NCI-H1048 (cell line): ENCODE measurements around the gene C6orf15.

Source experiments
- DNase-seq: peaks from one replicate; lab custom pipeline; 2025; lab: John Stamatoyannopoulos, UW

The C6orf15 gene

DNA sequence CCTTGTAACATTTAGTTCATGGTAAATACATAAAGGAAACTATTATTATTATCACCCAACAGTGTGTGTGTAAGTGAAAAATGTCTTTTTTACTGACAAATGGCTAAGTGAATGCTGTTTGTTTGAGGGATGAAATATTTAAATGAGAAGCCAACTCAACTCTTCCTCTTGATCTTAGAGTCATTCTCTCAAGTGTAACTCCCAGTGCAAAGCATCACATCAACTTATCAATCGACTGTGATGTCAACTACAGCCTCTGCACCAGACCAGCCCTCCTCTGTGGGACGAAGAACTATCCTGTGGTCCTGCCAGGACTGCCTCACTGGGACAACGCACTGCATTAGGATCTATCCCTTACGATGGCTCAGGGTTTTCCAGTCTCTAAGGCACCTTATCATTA, 5.3 kb downstream of the C6orf15 start:
- DNase-seq, result no peak

DNA sequence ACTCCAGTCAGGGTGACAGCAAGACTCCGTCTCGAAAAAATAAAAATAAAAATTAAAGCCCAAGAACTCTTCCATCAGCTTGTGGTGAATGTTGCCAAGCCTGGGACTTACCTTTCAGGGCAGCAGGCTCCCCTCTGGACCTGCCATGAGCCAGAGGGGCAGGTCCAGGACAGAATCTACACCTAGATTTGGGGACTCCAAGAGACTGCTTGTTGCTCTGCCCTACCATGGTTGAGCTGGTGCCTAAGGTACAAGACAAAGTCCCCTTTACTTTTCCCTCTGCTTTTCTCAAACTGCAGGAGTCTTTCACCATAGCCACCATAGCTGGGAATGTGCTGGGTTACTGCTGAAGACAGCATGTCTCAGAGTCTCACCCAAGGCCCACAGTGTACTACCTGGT, 9.2 kb downstream of the C6orf15 start:
- no peak for DNase-seq

DNA sequence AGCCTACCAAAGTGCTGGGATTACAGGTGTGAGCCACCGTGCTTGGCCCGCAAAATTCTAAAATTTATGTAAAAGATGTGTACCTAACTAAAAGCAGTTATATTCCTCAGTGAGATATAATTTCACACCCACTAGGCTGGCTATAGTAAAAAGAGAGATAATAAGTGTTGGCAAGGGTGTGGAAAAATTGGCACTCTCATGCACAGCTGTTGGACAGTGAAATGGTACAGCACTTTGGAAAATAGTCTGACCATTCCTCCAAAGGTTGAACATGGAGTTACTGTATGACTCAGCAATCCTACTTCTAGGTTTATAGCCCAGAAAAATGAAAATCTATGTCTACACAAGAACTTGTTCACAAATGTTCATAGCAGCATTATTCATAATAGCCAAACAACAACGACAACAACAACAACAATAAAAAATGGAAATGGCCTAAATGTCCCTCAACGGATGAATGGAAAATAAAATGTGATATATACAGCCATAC, 13.9 kb downstream of the C6orf15 start:
- DNase-seq, result no peak

DNA sequence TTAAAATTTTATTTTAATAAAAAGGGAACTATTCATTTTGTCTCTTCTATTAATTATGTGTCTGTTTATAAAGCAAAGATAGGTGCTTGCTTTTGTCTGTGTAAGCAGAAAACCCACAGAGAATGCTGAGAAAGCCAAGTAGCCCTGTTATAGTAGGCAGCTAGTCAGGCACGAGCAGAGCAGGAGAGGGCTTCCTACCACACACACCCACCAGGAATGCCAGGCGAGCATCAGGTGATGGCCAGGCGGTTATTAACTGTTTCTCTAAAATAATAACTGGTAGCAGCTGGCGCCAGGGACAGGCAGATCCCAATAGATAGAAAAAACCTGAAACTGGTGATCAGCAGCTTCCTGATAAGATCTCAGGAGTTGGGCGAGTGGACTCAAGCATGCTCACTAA, 15.7 kb downstream of the C6orf15 start:
- DNase-seq, result no peak

DNA sequence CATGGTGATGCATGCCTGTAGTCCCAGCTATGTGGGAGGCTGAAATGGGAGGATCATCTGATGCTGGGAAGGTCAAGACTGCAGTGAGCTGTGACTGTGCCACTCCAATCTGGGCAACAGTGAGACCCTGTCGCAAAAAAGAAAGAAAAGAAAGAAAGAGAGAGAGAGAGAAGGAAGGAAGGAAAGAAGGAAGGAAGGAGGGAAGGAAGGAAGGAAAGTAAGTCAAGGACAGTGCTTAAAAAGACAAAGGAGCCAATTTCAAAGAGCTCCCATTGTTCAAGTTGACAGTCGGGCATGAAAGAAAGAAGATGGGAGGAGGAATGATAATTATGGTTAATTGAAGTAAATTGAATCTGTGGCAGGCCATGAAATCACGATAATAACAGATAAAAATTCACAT, 16.2 kb downstream of the C6orf15 start:
- no peak for DNase-seq

DNA sequence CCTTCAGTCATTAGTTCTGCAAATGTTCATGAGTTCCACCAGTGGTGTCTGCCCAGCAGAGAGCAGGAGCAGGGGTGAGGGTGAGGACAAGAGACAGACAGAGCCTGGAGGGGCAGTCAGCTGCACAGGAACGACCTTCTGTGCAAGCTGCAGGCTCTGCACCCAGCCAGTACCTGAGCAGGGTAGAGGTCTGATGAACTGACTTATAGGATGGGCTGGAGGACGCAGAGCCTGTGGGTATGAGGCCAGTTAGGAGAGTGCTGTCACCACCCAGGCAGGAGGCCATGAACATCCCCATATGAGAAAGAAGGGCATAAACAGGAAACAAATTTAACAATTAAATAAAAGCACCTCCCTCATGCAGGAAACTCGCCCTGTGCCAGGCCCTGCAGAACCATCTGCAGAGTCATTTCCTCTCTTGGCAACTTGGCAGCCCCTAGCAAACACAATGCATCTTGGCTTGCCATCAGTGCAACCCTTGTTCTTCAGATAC, 17.9 kb downstream of the C6orf15 start:
- no peak for DNase-seq

DNA sequence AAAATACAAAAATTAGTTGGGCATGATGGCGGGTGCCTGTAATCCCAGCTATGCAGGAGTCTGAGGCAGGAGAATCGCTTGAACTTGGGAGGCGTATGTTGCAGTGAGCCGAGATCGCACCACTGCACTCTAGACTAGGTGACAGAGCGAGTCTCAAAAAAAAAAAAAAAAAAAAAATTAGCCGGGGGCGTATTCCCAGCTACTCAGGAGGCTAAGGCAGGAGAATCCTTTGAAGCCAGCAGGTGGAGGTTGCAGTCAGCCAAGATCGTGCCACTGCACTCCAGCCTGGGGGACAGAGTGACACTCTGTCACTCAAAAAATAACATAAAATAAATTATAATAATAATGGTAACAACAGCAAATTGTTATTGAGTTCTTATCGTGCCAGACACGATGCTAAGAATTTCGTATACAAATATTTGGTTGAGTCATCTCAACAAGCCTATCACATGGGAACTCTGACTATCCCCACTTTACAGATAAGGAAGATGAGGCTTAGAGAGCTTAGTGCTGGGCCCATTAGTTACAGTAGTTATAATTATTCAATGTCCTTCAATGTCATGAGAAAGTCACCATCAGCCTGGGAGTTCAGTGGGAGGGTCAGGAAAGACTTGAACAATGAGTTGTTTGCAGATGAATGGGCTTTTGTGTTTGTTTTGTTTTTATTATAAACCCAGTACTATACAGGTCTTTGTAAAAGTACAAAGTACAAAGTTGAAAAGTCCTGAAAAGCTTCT, 19.4 kb downstream of the C6orf15 start:
- DNase-seq, result no peak

DNA sequence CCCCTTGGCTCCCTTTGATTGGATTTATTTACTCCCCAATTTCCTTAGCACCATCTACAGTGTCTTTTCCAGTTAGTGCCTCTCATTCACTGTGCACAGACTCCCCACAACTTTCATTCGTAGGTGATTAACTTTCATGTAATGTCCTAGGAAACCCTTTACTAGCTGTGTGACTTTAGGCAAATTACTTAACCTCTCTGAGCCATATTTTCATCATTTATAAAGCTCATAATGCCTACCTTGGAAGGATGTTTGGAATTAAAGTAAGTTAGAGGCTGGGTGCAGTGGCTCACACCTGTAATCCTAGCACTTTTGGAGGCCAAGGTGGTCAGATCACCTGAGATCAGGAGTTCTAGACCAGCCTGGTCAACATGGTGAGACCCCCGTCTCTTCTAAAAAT, 20.1 kb downstream of the C6orf15 start:
- no peak for DNase-seq

DNA sequence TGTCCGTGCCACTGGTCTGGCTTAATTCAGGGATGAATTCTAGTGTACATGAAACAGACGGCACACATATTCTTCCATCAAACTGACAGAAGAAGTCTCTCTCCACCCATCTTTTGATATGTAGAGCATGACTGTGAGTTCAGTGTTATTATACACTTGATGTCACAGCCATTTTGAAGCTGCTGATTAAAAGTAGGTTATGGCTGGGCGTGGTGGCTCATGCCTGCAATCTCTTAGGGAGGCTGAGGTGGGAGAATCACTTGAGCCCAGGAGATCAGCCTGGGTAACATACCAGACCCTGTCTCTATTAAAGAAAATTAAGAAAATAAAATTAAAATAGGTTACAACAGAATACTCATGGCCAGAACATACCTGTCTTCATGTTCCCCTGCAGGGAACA, 20.7 kb downstream of the C6orf15 start:
- DNase-seq, result no peak

DNA sequence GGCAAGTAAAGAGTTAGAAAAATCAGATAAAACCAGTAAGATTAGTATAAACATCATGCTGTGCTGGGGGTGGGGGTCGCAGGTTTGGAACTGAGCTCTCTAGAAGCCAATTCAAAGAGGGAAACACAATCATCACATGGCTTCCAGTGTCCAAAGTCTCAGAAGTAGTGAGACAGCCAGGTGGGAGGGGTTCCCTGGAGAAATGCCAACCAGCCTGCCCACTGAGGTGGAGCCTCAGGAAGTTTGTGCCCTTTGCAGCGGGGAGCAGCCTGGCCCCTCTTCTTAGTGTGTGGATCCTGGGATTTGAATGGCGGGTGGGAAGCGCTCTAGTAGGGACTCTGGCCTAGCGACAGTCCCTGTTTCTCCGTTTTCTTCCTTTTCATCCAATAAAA, 21.4 kb downstream of the C6orf15 start:
- DNase-seq, result no peak

DNA sequence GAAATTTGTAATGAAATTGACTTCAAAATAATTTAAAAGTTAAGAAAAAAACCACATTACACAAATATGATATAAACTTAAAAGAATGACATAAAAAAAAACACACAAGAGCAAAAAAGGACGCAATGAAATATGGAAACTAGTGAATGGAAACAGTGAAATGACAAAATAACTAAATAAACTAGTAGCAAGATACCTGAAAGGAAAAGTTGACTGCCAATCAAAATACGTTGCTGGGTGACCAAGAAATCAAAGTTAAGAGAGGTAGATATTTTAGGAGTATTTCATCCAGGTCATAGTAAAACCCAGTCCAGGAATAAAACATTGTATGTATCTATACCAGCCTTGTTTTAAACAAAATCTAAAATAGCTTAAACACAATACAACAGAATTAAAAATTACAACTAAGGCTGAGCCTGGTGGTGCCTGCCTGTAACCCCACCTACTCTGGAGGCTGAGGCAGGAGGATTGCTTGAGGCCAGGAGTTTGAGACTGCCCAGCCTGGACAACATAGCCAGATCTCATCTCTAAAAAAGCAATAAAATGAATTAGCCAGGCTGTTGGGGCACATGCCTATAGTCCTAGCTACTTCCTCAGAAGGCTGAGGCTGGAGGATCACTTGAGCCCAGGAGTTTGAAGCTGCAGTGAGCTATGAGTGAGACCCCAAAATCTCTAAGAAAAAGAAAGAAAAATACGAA, 22.0 kb downstream of the C6orf15 start:
- DNase-seq, result no peak

DNA sequence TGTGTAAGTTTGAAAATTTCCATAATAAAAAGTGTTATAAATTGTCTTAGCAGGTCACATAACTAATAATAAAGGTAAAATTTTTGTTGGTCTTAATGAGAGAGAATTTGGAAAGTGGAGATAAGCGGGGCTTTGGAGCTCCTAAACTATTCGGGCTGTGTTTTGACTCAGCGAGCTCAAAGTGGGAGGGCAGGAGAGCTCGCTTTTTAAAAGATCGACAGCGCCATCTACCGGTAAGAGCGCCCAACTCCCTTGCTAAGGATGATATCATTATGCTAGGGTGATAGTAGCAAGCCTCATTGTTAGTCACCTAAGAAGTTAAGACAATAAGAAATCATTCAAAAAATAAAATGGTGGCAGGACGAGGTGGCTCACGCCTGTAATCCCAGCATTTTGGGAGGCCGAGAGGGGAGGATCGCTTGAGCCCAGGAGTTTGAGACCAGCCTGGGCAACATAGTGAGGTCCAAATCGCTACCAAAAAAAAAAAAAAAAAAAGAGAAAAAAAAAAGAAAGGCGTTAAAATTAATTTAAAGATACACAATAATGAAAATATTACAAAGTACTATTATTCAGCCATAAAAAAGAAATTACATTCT, 24.8 kb downstream of the C6orf15 start:
- DNase-seq, result peak; percentile 56

DNA sequence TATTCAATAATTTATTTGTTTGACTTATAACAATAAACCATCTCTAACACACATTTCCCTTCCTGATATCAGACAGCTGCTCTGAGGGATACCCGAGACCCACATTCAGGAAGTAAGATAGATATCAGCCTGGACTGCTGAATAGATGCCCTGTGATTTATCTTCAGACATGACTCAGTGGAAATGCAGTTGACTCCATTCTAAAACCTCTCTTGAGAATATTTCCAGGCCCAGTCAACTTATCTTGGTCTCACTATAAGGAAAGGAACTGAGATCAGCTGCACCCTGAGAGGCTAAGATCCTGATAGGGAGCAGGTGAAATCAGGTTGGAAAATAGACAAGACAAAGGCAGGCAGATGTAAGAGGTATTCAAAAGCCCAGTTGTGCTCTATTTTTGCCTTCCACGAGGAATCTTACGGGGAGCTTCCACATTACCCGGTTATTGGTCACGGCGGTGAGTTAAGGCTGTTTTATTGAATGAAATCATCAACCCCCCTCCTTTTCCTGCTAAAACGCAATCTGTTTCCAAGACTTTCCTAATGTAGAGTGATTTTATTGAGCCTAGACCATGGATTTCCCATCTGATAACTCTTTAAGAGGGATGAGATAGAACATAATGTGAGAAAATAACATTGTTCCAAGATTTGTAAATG, 25.5 kb downstream of the C6orf15 start:
- no peak for DNase-seq

DNA sequence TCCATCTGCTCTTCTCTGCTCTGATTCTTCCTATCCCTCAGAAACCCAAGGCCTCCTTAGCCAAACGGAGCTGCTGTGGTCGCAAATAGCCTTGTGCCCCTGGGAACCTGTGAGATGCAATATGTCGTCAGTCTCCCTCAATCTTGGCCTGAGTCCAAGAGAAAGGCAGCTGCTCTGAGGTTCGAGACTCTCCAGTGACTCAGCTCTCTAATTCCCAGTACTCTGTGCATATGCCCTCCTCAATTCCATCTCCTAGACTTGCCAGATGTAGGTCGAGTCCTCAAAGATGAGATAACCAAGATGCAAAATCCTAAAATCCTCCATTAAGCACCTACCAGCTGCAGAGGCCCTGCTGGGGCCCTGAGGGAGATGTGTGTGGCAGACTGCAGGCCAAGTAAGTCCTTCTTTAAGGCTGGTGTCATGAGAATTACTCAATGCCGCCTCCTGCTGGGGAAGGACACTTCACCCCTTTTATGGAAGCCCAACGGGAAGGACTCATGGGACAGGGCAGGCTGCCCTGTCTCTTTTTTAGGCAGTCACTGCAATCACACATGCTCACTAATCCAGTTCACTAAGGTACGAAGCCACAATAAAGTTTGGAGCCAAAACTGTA, 28.5 kb downstream of the C6orf15 start:
- DNase-seq, result no peak

DNA sequence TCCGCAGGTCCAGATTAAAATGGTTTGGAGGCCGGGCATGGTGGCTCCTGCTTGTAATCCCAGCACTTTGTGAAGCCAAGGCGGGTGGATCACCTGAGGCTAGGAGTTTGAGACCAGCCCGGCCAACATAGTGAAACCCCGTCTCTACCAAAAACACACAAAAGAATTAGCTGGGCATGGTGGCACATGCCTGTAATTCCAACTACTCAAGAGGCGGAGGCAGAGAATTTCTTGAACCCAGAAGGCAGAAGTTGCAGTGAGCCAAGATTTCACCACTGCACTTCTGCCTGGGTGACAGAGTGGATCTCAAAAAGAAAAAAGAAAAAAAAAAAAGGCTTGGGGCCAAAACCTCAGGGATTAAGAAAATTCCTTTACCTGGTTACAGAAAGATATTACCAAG, 30.5 kb downstream of the C6orf15 start:
- DNase-seq, result no peak

DNA sequence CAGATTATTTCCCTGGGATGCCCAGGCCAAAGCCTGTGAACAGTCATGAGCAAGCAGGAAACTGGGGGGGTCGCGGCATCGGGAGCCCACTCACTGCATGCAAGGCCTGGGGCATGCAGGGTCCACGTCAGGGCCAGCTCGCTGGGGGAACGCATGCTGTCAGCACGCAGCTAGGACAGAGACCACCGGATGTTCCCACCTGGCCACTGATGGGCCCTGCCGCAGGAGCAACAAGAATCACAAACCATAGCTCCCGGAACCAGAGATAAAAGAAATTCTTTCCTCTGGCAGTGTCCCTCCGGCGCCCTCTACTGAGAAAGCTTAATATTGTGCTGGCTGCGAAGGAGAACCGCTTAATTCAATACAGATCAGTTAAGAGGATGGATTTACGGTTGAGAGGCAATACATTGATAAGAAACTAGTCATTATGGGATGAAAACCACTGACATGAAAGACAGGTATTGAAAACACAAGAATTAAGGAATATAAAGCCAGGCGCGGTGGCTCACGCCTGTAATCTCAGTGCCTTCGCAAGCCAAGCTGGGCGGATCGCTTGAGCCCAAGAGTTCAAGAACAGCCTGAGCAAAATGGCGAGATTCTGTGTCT, 32.6 kb downstream of the C6orf15 start:
- DNase-seq, result peak; percentile 63

DNA sequence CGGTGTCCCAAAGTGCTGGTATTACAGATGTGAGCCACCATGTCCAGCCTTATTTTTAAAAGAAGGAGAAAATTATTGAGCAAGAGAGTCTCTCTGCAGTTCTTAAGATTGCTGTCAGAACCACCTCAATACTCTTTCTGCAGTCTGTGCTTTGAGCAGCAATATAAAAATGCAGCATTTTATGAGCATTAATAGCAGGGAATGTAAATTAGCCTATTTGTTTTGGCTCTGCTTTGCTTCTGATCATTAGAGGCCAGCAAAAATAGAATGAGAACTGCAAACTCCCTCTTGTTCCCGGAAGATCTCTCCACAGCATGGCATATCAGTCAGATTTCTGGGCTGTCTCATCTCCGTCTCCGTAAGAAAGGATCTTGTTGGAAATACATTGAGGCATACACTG, 35.8 kb downstream of the C6orf15 start:
- DNase-seq, result no peak

DNA sequence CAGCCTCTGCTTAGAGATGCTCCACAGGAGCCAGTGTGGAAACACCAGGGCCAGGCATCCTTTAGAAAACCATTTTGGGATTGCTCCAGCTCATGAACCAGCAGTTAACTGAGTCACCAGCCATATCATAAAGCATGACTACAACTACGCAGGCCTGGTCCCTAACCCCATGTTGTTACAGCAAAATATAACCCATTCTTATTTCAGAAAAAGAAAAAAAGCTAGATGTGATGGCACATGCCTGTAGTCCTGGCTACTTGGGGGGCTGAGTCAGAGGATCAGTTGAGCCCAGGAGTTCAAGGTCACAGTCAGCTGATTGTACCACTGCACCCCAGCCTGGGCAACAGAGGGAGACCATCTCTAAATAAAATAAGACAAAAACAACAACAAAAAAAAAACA, 36.8 kb downstream of the C6orf15 start:
- DNase-seq, result no peak

DNA sequence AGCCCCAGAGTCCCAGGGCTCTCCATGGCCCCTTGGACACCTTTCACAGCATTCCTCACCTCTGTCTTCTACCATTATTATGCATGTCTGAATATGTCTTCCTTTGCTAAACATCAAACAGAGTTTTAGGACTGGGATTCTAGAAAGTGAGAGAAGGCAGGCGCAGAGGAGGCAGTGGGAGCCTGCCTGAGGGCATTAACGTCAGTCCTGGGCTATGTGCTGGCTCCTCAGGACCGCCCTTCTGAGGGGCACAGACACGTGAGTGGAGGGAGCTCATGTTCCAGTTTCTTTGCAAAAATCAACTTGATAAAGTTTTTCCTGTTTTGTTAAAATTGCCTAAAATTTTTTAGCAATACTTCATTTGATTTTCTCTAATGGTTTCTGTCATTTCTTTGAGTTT, 38.0 kb downstream of the C6orf15 start:
- DNase-seq, result no peak

DNA sequence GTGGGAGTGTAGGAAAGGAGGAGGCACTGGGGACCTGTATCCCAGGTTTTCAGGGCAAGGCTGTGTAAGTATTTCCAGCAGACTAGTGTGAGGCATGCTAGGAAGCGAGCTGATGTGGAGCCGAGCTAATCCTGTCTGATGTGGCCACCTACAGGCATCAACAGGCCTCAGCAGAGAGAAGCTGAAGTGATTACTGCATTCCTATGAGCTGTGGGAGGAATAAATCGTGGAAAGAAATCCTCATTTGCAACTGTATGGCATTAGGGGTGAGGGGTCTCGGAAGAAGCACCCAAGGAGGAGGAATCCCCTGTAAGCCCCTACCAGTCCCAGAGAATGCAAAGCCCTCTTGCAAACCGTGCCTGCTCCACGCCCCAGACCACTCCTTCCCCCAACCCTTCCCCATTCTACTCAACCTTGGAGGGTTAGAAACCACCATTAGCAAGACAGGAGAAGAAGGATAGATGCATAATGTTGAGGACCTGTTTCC, 41.6 kb downstream of the C6orf15 start:
- DNase-seq, result no peak

DNA sequence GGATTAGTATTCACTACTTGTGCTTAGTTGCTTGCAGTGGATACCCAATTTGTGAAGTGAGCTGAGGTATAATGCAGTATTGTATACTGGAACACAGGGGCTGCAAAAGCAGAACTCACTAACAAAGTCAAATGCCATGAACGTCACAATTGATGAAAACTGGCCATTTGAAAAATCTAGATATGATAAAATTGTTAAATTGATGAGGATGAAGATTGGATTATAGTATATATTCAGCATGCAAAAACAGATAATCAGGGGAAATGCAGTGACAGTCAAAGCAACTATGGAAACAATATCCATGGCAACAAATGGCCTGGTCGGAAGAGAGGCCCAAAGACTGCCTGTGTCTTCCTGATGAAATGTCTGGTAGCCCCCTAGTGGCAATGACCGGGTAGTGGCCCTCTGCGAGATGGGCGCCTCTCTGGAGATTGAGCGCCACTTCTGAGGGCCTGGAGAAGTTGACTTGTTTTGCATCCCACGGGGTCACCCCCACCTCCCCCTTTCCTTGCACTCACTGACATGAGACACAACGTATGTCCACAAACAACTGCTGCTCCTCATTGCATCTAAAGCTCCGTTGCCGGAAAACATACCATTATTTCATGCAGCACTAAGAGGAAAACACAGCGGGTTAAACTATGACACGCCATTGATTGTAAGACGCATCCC, 43.6 kb downstream of the C6orf15 start:
- peak; percentile 63 for DNase-seq
